Transverse colon (tissue), 3 donors: ENCODE measurements around the gene SPDYE3.

Experiments
- CTCF ChIP-seq, 5 experiments: fragments of 200-600 bp in 3 of 5; fragments of 450-650 bp in 2 of 5; sonication (generic) in 3 of 5; IDR thresholded peaks; 1 replicate in 2 of 5; 2 replicates in 3 of 5; pipeline ENCODE4 v1.5.1; 2016 to 2017; ENCODE audit warnings: antibody characterized with exemption in 5 of 5, inconsistent platforms in 3 of 5, mild to moderate bottlenecking in 2 of 5, moderate library complexity in 1 of 5
- POLR2A ChIP-seq: fragments of 450-650 bp; IDR thresholded peaks from one replicate; pipeline ENCODE4 v1.6.1; 2016; ENCODE audit warnings: antibody characterized with exemption, mild to moderate bottlenecking, moderate library complexity

GRCh38 chr7:100369105-100369504 lies 61.6 kb downstream of the SPDYE3 start:
- no peak for TF ChIP-seq CTCF (IDR thresholded peaks at IDR 0.05)
- no peak for TF ChIP-seq POLR2A
